Stomach (tissue), 4 donors: ENCODE data around the gene GALNT2.

Experiments
- EP300 ChIP-seq: sonication (generic); formaldehyde crosslinking; IDR thresholded peaks from one replicate; pipeline ENCODE4 v1.6.1; 2017; ENCODE audit warnings: antibody characterized with exemption
- POLR2A ChIP-seq, 4 donors: fragments of 450-650 bp; IDR thresholded peaks; one replicate each; pipeline ENCODE4 v1.6.1; 2016; ENCODE audit warnings: antibody characterized with exemption in 4 of 4, control low read depth in 2 of 4, mild to moderate bottlenecking in 1 of 4, moderate library complexity in 1 of 4
- POLR2AphosphoS5 ChIP-seq, 3 donors: sonication (generic); formaldehyde crosslinking; IDR thresholded peaks; one replicate each; pipeline ENCODE4 v1.6.1; 2016; ENCODE audit warnings: antibody characterized with exemption in 3 of 3
- TF ChIP-seq, protein P1 (sequence below), 7 experiments: fragments of 450-650 bp in 4 of 7; fragments of 200-600 bp in 3 of 7; sonication (generic) in 3 of 7; IDR thresholded peaks; one replicate each; pipeline ENCODE4 v1.5.1; 2016 to 2019; ENCODE audit warnings: antibody characterized with exemption in 7 of 7, control low read depth in 2 of 7, mild to moderate bottlenecking in 1 of 7

DNA sequence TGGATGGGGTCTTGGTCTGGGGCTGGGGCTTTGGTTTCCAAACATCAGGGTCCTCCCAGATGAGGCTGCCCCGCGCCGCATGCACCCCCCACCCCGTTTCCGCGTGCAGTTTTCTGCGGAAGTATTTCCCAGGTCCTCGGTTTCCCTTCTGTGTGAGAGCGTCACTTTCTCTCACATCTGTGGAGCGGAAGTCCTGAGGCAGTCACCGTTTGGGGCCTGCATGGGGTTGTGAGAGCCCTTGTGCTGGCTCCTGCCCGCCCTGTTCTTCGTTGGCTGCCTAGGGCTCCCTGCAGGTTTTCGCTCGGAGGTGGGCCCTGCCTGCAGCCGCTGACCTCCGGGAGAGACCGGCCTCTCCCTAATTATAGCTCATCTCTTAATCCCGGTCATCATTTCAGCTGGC lies 88.0 kb downstream of the GALNT2 start:
- TF ChIP-seq, protein P1, sequence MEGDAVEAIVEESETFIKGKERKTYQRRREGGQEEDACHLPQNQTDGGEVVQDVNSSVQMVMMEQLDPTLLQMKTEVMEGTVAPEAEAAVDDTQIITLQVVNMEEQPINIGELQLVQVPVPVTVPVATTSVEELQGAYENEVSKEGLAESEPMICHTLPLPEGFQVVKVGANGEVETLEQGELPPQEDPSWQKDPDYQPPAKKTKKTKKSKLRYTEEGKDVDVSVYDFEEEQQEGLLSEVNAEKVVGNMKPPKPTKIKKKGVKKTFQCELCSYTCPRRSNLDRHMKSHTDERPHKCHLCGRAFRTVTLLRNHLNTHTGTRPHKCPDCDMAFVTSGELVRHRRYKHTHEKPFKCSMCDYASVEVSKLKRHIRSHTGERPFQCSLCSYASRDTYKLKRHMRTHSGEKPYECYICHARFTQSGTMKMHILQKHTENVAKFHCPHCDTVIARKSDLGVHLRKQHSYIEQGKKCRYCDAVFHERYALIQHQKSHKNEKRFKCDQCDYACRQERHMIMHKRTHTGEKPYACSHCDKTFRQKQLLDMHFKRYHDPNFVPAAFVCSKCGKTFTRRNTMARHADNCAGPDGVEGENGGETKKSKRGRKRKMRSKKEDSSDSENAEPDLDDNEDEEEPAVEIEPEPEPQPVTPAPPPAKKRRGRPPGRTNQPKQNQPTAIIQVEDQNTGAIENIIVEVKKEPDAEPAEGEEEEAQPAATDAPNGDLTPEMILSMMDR (IDR thresholded peaks at IDR 0.05): no peak
- TF ChIP-seq POLR2AphosphoS5 (IDR thresholded peaks at IDR 0.05) (no peak), EP300 (no peak), POLR2A (IDR thresholded peaks at IDR 0.05) (no peak)
